HG03439 (cell line): ENCODE measurements around the gene CLBA1.

Source experiments
- ATAC-seq: cut with Tn5 transposase; IDR thresholded peaks from one replicate; pipeline ENCODE4 v1.9.1; 2021; ENCODE audit warnings: mild to moderate bottlenecking, moderate library complexity; ENCODE audit not compliant: unreplicated experiment

The CLBA1 gene

GRCh38 chr14:105005329-105005928 is 19.8 kb downstream of the CLBA1 start:
- no peak for ATAC-seq

- ATAC-seq: no peak
Measured at GRCh38 chr14:105005929-105006830, 20.6 kb downstream of the CLBA1 start.

DNA sequence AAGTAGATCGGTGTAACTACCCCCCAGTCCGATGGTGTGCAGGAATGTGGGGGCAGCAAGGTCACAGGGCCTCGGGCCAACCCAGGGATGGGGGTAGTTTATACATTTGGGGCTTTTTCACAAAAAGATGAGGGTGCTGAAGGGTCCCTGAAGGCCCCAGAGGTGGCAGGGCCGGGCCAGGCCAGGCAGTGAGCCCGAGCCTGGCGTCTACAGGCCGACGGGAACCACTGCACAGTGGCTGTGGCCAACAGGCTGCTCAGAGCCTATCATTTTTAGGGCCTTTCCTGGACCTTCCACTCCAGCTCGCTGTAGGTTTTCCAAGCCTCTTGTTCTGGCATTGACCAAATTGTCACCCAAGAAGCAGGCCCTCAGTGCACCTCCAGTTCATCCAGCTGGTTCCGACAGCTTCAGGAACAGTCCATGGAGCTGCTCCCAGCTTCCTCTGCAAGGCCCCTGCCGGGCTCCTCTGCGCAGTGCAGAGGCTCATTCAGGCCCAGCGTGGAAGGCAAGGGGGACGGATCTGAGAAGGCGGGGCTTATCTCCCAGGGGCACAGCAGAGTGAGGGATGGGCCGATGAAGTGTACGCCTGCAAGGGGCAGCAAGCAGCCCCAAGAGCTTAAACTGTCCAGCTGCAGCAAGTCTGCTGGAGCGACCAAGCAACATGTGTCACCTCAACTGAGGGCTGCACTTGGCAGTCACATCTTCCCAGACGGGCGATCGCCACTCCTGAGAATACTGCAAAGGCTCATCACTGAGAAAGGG is 21.4 kb downstream of the CLBA1 start:
- no peak for ATAC-seq

GRCh38 chr14:105007593-105008264 is 22.1 kb downstream of the CLBA1 start:
- no peak for ATAC-seq

DNA sequence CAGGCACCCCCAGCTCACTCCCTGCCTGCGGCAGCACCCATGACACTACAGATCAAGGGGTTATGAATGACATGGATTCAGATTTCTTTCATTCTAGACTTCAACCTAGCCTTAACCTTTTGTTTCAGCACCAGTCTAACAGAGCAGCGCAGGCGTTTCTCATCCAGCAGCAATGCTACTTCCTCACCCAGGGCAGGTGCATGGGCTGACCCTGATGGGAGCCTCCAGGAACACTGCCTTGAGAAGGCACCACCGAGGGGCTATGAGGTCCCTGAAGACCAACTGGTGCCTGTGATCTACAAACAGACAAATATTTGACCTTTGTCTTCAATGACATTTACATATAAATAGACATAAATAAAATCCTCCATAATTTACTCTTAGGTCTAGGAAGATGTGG is 24.5 kb downstream of the CLBA1 start:
- ATAC-seq: no peak

DNA sequence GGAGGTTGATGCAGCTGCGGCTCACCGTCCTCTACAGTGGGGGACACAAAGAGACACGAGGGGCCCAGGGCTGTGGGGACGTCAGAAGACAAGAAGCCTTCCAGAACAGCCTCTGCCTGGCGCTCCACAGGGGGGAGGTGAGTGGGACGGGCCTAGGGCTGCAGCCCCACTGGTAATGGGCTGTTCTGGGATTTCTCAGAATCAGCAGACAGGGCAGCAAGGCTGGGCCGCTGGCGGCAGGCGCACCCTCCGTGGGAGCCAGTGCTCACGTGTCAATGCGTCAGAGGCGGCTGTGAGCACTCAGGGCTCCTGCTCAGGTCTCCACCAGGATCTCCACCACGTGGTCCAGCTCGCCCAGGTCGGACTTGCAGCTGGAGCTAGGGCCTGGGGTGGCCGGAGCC is 25.3 kb downstream of the CLBA1 start:
- no peak for ATAC-seq

DNA sequence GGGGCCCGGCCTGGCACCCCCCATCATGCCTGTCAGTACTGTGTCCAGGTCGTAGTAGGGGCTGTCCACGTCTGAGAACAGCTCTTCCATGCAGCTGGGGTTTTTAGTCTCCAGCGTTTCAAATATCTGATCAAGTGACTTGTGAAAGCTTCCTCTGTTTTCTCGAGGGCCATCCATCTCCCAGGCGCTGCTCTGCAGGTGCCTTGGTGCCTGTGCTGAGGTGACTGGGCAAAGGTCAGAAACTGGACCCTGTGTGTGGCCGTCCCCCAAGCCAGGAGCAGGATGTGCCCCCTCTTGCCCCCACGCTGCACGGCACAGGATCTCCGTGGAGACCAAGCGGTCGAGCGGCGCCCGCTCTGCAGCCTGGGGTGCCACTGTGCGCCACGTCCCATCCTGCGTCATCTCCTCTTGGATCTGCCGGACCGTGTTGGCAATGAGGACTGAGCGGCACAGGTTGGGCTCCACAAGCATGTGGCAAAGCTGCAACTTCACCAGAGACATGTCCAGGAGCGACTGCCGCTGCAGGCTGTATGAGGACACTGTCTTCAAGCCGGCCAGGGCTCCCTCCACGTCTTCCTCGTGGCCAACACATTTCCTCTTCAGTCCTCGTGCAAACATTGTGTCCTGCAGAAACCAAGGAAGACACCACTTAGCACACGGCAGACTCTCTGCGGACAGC is 25.9 kb downstream of the CLBA1 start:
- ATAC-seq: no peak

GRCh38 chr14:105012171-105012985 is 26.8 kb downstream of the CLBA1 start:
- no peak for ATAC-seq

DNA sequence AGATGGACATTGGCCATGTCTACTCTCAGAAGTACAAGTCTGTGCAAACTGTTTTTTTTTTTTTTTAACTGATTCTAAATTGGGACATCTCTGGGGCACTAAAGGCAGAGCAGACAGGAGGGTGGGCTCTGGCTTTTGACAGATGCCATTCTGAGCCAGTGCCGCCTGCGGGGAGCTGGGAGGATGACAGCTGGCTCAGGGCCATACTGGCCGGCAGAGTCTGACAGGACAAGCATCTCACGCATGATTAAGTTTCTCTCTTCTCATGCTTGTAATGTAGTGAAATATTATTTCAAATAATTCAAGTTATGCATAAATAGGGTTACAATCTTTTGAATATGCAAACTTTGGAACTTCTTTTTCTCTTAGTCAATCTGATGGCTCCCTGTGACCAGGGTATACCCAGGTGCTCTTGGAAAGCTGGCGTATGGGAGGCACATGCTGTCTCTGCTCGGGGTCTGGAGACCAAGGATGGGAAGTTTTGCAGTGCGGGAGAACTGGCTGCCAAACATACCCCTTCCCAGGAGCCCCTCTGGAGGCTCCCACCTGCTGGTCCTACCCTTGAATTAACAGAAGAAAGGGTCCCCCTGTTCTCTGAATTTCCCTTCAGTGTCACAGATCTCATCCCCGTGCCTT is 27.7 kb downstream of the CLBA1 start:
- no peak for ATAC-seq

- ATAC-seq: no peak
Measured at GRCh38 chr14:105014032-105014431, 28.4 kb downstream of the CLBA1 start.

- ATAC-seq: no peak
Measured at GRCh38 chr14:105014631-105015030, 29.0 kb downstream of the CLBA1 start.

- ATAC-seq: no peak
Measured at GRCh38 chr14:105015242-105015641, 29.7 kb downstream of the CLBA1 start.

GRCh38 chr14:105015905-105016304 is 30.3 kb downstream of the CLBA1 start:
- ATAC-seq: no peak

DNA sequence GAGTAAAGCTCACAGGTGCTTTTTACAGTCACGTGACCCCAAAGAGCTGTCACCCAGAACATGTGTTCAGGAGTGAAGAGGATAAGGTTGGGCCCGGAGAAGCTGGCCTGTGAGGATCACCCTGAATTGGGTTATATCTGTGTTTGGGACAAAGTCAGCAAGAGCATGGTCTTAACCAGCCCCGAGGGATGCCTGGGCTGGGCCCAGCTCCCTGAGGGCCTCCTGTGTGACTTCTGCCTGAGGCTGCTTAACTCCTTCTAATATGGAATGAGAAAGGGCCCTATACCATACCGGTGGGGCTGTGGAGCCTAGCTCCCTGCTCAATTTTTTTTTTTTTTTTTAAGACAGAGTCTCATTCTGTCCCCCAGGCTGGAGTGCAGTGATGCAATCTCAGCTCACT is 32.8 kb downstream of the CLBA1 start:
- no peak for ATAC-seq

DNA sequence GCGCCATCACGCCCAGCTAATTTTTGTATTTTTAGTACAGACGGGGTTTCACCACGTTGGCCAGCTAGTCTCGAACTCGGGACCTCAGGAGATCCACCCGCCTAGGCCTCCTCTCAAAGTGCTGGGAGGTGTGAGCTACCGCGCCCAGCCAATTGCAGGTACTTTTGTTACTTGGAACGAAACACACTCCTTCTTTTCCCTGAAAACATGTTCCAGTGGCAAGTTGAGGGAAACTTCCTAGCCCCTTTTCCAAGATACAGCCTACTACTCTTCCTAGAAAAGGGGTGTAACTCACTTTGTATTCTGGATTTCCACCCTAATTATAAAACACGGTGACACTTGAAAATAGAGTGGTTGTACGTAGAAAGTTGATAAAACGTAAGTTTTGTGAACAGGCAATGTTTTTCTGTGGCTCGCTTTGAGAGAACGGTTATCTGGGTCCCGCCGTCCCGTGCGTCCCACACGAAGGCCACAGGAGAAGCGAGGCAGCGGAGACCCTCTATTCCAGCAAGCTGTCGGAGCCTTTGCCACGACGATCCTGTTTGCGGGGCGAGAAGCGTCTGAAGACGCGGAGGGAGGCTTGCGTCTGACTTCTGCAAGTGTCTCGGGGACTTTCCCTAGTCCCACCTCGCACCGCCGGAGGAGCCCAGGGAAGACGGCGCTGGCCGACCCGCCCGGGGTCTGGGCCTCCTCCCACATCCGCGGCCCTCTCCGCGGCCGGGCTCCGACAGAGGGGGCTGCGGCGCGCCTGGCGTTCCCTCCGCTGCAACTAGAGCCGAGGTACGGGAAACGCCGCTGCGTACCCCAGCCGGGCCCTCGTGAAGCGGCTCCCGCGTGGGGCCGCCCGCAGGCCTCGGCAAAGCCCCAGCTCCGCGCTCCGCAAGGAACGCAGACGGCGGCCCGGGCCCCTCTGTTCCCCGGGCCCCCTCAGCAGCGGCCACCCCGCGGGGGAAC is 34.5 kb downstream of the CLBA1 start:
- ATAC-seq: peak; percentile 22

DNA sequence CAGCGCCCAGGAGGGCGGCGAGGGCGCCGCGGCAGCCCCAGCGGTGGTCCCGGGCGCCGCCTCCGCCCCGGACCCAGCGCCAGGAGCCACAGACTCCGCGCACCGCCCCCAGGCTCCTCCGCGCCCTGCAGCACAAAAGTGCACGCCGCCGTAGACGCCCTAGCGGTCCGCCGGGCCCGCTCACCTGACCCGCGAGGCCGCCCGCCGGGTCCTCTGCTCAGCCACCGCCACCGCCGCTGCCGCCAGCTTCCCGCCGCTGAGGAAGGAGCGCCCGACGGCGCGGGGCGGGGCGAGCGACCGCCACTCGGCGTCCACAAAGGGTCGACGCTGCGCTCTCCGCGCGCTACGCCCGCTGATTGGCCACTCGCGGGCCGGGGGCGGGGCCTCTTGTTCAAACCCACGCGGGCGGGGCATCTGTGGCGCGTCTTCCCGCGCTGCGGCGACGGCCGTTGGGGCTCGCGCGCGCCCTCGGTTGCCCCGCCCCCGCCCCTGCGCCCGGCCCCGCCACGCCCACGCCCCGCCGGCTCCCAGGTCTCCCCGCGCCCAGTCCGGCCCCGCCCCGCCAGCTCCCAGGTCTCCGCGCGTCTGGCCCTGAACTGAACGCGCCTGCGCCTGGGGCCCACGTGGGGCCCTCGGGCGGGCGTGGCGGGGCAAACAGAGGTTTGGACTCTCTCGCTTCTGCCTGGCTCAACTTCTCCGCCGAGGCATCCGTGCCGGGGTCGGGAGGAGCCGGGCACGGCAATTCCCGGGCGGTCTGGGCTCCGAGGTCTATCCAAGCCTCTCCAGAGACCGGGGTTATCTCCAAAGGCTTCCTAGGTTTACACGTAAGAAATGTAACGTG is 35.4 kb downstream of the CLBA1 start, which contains the start of gene CDCA4:
CDCA4 (minus strand) TSS at position 269 of the 841 bp plus-strand sequence. CDS start 9,154 bp downstream, outside the sequence.
- ATAC-seq: peak; percentile 74

DNA sequence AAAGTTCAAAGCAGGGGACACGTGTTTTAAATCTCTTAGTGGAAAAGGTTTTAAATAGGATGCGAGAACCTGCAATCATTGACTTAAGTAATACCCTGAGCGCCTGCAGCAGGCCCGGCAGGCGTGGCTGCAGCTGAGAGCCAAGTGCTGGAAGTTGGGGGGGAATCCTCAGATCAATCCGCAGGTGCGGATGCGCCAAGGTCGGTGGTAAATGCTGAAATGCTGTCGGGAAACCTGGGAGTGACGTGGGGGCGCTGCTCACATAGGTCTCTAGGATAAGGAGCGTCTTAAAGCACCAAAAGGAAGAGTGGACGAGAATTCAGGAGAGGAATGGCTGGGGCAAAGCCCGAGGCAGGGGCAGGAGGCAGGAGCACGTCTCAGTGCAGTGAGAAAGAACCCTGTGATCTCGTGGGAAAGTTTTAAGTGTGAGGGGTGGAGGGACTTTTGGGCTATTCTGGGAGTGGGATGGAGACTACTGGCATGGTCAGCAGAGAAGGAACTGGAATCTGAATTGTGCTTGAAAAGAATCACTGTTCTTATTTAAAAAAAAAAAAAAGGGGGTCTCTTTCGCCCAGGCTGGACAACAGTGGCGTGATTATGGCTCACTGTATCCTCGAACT is 36.2 kb downstream of the CLBA1 start:
- ATAC-seq: peak; percentile 4
